GM19324 (cell line): Measurements from ENCODE around the gene PAX8.

Experiments
- ATAC-seq: cut with Tn5 transposase; IDR thresholded peaks from one replicate; pipeline ENCODE4 v1.9.1; 2021; ENCODE audit warnings: mild to moderate bottlenecking, moderate library complexity; ENCODE audit not compliant: unreplicated experiment, low FRiP score

Gene PAX8

GRCh38 chr2:113268621-113269360 lies 9.9 kb downstream of the PAX8 start:
- ATAC-seq: no peak

- no peak for ATAC-seq
Observed at GRCh38 chr2:113266431-113266830, 12.3 kb downstream of the PAX8 start.

GRCh38 chr2:113264713-113265403 lies 13.9 kb downstream of the PAX8 start:
- no peak for ATAC-seq

GRCh38 chr2:113263546-113263945 lies 15.2 kb downstream of the PAX8 start:
- no peak for ATAC-seq

- no peak for ATAC-seq
Observed at GRCh38 chr2:113260991-113261390, 17.7 kb downstream of the PAX8 start.

- ATAC-seq: no peak
Observed at GRCh38 chr2:113258471-113259147, 20.1 kb downstream of the PAX8 start.

GRCh38 chr2:113257516-113258264 lies 21.0 kb downstream of the PAX8 start:
- ATAC-seq: no peak

GRCh38 chr2:113255140-113256070 lies 23.3 kb downstream of the PAX8 start:
- ATAC-seq: no peak

GRCh38 chr2:113253453-113253852 lies 25.3 kb downstream of the PAX8 start:
- ATAC-seq: no peak

- ATAC-seq: no peak
Observed at GRCh38 chr2:113252047-113252590, 26.6 kb downstream of the PAX8 start.

GRCh38 chr2:113251118-113251517 lies 27.6 kb downstream of the PAX8 start:
- no peak for ATAC-seq

- no peak for ATAC-seq
Observed at GRCh38 chr2:113248997-113249770, 29.5 kb downstream of the PAX8 start.

- no peak for ATAC-seq
Observed at GRCh38 chr2:113246606-113247005, 32.1 kb downstream of the PAX8 start.

- ATAC-seq: no peak
Observed at GRCh38 chr2:113245276-113245711, 33.4 kb downstream of the PAX8 start.

- ATAC-seq: no peak
Observed at GRCh38 chr2:113242327-113242726, 36.4 kb downstream of the PAX8 start.

GRCh38 chr2:113240915-113241911 lies 37.5 kb downstream of the PAX8 start:
- no peak for ATAC-seq

GRCh38 chr2:113240150-113240914 lies 38.4 kb downstream of the PAX8 start:
- ATAC-seq: no peak
